Measurements from ENCODE around the gene NRXN3. TPM values are rescaled to one million over a fixed set of nuclear protein-coding genes. Genes with fewer than 3 reads are reported as not detected.

Gene NRXN3
- total and polyA plus RNA-seq, 8 donors, result 0.53 to 2.5 (median 1.5) TPM

DNA sequence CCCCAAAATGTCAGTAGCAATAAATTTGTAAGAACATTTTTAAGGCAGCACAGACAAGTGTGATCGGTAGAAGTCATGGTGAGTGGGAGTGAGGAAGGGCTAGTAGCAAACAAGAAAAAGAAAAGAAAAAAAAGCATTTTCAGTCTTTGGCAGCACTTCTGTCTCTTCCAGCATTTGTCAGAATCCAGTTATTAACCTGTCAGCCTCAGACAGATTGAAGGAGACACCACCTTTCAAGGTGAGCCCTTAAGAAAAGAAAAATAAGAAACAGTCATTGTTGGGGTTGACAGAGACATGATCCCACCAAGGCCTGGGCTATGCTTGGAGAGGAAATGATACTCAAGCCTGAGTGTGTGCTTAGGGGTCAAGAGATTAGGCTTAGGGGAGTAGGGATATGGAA lies 947.4 kb downstream of the NRXN3 start:
- no peak for ATAC-seq
- H3K4me1 ChIP-seq, result no peaks in the 10 kb centered on the region
- WGBS, 2 donors, result 81 to 87% methylated on average over 1 of the region's 1 CpG
- TF ChIP-seq, protein P1, sequence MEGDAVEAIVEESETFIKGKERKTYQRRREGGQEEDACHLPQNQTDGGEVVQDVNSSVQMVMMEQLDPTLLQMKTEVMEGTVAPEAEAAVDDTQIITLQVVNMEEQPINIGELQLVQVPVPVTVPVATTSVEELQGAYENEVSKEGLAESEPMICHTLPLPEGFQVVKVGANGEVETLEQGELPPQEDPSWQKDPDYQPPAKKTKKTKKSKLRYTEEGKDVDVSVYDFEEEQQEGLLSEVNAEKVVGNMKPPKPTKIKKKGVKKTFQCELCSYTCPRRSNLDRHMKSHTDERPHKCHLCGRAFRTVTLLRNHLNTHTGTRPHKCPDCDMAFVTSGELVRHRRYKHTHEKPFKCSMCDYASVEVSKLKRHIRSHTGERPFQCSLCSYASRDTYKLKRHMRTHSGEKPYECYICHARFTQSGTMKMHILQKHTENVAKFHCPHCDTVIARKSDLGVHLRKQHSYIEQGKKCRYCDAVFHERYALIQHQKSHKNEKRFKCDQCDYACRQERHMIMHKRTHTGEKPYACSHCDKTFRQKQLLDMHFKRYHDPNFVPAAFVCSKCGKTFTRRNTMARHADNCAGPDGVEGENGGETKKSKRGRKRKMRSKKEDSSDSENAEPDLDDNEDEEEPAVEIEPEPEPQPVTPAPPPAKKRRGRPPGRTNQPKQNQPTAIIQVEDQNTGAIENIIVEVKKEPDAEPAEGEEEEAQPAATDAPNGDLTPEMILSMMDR (IDR thresholded peaks at IDR 0.05), result no peak
- no peak overlapping the region for H3K4me3 ChIP-seq
- intact Hi-C loops (cut with DNase I), result no loop called here
- no peak for DNase-seq
- no peaks in the 10 kb centered on the region for H3K9me3 ChIP-seq
- no peaks in the 10 kb centered on the region for H3K36me3 ChIP-seq
- no peaks in the 10 kb centered on the region for H3K27me3 ChIP-seq
- FAIRE-seq, result no peak
- no peak overlapping the region for H3K27ac ChIP-seq

DNA sequence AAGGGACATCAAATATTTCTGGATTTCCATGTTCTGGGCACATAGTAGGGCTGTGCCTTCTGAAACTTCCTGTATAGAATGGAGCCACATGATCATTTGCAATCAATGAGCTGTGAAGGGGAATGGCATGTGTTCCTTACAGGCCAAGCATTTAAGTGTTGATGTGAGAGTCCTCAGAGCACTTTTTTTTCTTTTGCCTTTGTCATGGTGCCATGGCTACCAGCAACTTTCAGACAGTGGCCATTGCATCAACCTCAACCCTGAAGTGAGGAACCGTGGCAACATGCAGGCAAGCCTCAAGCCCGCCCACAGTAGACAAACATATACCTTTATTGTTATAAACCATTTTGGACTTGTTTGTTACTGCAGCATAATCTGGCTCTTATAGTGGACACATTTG lies 948.1 kb downstream of the NRXN3 start:
- intact Hi-C loops (cut with DNase I), result no loop called here
- no peaks in the 10 kb centered on the region for H3K9me3 ChIP-seq
- no peak for DNase-seq
- ATAC-seq, result no peak
- TF ChIP-seq, protein P1 (IDR thresholded peaks at IDR 0.05), result no peak
- no peaks in the 10 kb centered on the region for H3K4me1 ChIP-seq
- WGBS, 2 donors, result 92 to 100% methylated on average over 2 of the region's 2 CpGs
- no peak overlapping the region for H3K4me3 ChIP-seq
- no peaks in the 10 kb centered on the region for H3K27me3 ChIP-seq
- no peak overlapping the region for H3K27ac ChIP-seq
- FAIRE-seq, result no peak
- H3K36me3 ChIP-seq, result no peaks in the 10 kb centered on the region

- FAIRE-seq, result no peak
- intact Hi-C loops (cut with DNase I), result no loop called here
- 69 to 80% methylated on average over 3 of the region's 3 CpGs for WGBS, 2 donors
- DNase-seq, result no peak
- TF ChIP-seq, protein P1 (IDR thresholded peaks at IDR 0.05), result no peak
- Histone ChIP-seq H3K27ac (no peak overlapping the region), H3K4me3 (no peak overlapping the region), H3K4me1 (no peaks in the 10 kb centered on the region), H3K9me3 (no peaks in the 10 kb centered on the region), H3K36me3 (no peaks in the 10 kb centered on the region), H3K27me3 (no peaks in the 10 kb centered on the region)
- no peak for ATAC-seq
These were observed 964.2 kb downstream of the NRXN3 start for GRCh38 chr14:79134361-79134760.

GRCh38 chr14:79136071-79137044 lies 966.2 kb downstream of the NRXN3 start:
- Histone ChIP-seq H3K4me3 (no peak overlapping the region), H3K27me3 (no peaks in the 10 kb centered on the region), H3K27ac (no peak overlapping the region), H3K36me3 (no peaks in the 10 kb centered on the region), H3K9me3 (no peaks in the 10 kb centered on the region), H3K4me1 (no peaks in the 10 kb centered on the region)
- 71 to 73% methylated on average over 7 of the region's 7 CpGs for WGBS, 2 donors
- intact Hi-C loops (cut with DNase I), result no loop called here
- ATAC-seq (no peak), FAIRE-seq (no peak), DNase-seq (no peak)
- TF ChIP-seq, protein P1 (IDR thresholded peaks at IDR 0.05), result no peak

DNA sequence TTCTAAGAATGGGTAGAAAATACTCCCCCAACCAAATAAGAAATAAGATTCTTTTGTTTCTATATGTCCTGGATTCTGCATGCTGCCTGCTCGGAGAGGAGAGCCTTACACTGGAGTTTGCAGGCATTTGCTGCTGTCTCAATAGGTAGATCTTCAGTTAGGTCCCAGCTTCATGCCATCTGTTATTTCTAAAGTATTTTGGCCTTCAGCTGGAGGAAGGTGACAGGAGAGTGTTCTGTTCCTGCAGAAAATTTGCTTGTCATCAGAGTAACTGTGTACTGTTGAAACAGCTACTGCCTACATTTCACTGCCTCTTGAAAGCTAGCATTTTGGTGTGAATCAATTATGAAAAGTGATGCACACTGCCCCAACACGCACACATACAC lies 966.9 kb downstream of the NRXN3 start:
- no peak for FAIRE-seq
- no peak for ATAC-seq
- no peak overlapping the region for H3K4me3 ChIP-seq
- no peaks in the 10 kb centered on the region for H3K4me1 ChIP-seq
- TF ChIP-seq, protein P1 (IDR thresholded peaks at IDR 0.05), result no peak
- H3K36me3 ChIP-seq, result no peaks in the 10 kb centered on the region
- intact Hi-C loops (cut with DNase I), result no loop called here
- no peaks in the 10 kb centered on the region for H3K9me3 ChIP-seq
- DNase-seq, result no peak
- WGBS, 2 donors, result 86 to 92% methylated on average over 2 of the region's 2 CpGs
- no peaks in the 10 kb centered on the region for H3K27me3 ChIP-seq
- no peak overlapping the region for H3K27ac ChIP-seq

All from pancreas (tissue), 10 donors.